HG03159 (cell line): ENCODE results near the gene FAM3B.

Experiments used
- ATAC-seq: cut with Tn5 transposase; IDR thresholded peaks from one replicate; pipeline ENCODE4 v1.9.1; 2021; ENCODE audit warnings: mild to moderate bottlenecking, moderate library complexity; ENCODE audit not compliant: unreplicated experiment

Gene FAM3B

DNA sequence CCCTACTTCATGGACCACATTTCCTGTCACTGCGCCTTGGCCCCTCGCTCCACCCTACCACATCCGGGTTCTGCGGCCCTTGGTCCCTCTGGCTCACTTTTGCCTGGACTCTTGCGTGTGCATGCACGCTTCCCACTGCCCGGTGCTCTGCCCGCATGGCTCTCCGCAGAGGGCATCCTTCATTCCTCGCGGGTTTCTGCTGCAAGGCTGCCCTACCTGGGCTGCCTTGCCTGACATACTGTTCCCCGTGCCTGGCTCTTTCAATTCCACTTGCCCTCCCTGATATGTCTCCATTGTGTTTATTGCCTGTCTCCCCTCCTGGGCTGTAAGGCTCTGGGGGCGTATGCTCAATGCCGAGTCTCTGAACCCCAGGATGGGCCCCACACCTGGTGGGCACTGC is 71.7 kb downstream of the FAM3B start:
- no peak for ATAC-seq

DNA sequence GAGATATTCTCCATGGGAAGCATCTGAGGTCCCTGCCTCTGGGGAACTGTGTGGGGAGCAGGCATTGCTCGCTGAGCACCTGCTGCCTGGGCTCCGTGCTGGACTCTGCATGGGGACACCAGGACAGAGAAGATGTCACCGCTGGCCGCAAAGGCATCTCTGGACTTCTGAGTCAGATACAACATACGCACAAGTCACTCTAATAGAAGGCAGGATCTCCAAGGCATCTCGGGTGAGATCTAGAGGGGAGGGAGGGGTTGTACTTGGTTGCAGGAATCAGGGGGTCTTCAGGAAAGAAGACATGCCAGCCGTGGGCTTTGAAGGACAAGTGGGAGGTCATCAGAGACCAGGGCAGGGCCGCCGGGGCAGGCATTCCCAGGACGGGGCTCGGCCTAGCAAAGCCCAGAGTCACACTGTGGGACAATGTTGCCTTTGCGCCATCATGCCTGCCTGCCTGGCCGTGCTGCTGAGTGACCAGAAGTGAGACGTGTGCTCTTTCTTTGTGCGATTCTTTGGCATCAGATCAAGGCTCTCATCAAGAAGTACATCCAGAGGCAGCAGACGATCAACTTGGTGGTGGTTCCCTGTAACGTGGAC is 73.5 kb downstream of the FAM3B start:
- no peak for ATAC-seq

DNA sequence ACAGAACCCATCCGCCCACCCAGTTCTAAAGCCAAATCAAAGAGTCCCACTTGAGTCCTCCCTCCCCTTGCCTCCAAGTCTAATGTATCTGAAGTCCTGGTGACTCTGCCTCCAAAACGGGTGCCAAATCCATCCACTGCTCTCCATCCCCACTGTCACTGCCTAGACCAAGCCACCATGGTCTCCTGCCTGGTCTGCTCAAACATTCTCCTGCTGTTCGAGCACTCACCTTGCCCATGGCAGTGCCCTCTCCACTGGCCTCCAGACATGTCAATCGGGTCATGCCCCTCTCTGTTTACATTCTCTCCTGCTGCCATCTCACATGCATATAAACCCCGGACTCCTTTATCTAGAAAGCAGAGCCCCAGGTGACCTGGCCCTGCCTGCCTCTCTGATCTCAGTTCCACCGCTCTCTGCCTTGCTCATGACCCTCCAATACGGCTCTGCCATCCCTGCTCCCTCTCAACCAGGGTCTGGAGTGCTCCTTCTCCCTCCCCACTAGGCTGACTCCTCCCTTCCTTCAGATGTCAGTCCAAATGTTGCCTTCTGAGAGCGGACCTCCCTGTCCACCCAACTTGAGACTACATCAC is 77.4 kb downstream of the FAM3B start:
- no peak for ATAC-seq

GRCh38 chr21:41396558-41397075 is 80.0 kb downstream of the FAM3B start:
- no peak for ATAC-seq

GRCh38 chr21:41397471-41397891 is 80.9 kb downstream of the FAM3B start:
- ATAC-seq: no peak

DNA sequence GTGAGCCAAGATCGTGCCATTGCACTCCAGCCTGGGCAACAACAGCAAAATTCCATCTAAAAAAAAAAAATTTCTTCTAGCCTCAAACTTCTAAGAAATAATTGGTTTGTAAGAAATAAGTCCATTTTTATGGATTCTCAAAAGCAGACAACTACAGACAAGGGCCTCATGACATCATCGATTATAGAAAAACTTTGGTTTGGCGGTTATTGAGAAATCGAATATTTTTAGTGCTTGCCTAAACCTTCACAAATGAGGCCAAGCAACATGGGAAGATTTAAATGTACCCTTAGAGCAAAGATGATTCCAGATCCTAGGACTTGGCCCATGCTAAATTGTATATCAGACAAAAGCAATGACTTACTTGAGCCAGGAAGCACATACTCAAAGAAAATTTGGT is 81.7 kb downstream of the FAM3B start:
- ATAC-seq: no peak

DNA sequence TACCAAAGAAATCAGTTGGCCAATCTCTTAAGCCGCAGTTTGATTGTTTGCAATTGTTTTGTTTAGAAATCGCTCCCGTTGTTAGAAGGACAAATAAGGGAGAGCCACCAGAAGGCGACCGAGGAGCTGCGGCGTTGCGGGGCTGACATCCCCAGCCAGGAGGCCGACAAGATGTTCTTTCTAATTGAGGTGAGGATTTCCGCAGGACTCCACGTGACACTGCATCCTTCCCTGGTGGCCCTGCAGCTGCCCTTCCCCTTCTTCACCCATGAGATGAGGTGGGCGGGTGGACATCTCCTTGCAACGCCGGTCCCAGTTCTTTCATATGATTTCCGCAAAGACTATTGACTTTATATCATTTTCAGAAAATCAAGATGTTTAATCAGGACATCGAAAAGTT is 82.2 kb downstream of the FAM3B start:
- no peak for ATAC-seq

GRCh38 chr21:41399246-41399800 is 82.7 kb downstream of the FAM3B start:
- no peak for ATAC-seq

- no peak for ATAC-seq
Observed at GRCh38 chr21:41402231-41402630, 85.6 kb downstream of the FAM3B start.

GRCh38 chr21:41402796-41403195 is 86.2 kb downstream of the FAM3B start:
- no peak for ATAC-seq

GRCh38 chr21:41403331-41403730 is 86.7 kb downstream of the FAM3B start:
- ATAC-seq: no peak

- no peak for ATAC-seq
Observed at GRCh38 chr21:41403966-41404365, 87.4 kb downstream of the FAM3B start.

DNA sequence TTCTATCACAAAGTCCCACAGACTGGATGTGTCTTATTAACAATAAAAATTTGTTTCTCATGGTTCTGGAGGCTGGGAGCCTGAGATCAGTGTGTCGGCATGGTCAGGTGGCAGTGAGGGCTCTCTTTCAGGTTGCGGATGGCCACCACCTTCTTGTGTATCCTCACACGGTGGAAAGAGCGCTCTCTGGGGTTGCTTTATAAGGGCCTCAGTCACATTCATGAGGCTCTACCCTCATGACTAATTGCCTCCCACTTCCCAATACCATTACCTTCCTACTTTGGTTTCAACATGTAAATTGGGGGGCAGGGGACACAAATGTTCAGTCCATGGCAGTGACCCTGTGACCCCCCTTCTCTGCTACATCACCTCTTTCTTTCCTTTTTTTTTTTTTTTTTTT is 88.7 kb downstream of the FAM3B start:
- no peak for ATAC-seq

DNA sequence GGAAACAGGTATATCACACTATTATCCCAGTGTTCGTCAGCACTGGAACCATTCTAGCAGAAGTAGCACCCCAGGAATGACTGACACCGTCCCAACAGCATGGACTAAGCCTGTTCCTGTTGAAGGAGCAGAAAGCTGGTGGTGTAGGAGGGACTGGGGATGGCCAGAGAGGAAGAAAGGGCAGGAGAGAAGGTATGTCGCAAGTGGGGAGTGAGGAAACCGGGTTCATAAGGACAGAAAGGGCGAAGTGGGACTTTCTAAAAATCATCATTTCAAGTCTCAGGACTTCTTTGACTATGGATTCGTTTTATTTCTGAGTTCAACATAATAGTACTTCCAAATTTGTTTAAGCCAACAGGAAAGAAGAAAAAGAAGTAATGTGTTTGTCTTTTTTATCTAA is 89.7 kb downstream of the FAM3B start:
- ATAC-seq: no peak
